H9 (cell line): ENCODE data around the gene ITGA2. TPM values are rescaled to one million over a fixed set of nuclear protein-coding genes. Genes with fewer than 3 reads are reported as not detected.

Source experiments
- DNase-seq: peaks from one replicate; pipeline ENCODE4 v3.0.0-alpha.2; 2017
- H2AFZ ChIP-seq: one replicate; pipeline ENCODE4 v1.6.1; 2013; ENCODE audit warnings: mild to moderate bottlenecking, low read length, control low read depth, moderate library complexity
- H2AK5ac ChIP-seq: 2 replicates; pipeline ENCODE4 v1.6.1; 2013; ENCODE audit warnings: low read length, control low read depth, mixed read lengths; ENCODE audit not compliant: insufficient read length
- H2BK120ac ChIP-seq: one replicate; pipeline ENCODE4 v1.6.1; 2013; ENCODE audit warnings: low read depth, mild to moderate bottlenecking, low read length, control low read depth, inconsistent platforms; ENCODE audit not compliant: poor library complexity, severe bottlenecking
- H2BK12ac ChIP-seq: 2 replicates; pipeline ENCODE4 v1.6.1; 2013; ENCODE audit warnings: low read length, control low read depth, mixed read lengths, low read depth; ENCODE audit not compliant: insufficient read length
- H2BK15ac ChIP-seq: 2 replicates; pipeline ENCODE4 v1.6.1; 2013; ENCODE audit warnings: low read depth, low read length, control low read depth
- H2BK20ac ChIP-seq: one replicate; pipeline ENCODE4 v1.6.1; 2013; ENCODE audit warnings: low read depth, mild to moderate bottlenecking, low read length, control low read depth, inconsistent platforms; ENCODE audit not compliant: poor library complexity, severe bottlenecking
- H2BK5ac ChIP-seq: 2 replicates; pipeline ENCODE4 v1.6.1; 2013; ENCODE audit warnings: low read length, control low read depth, mixed read lengths; ENCODE audit not compliant: insufficient read length
- H3K14ac ChIP-seq: 2 replicates; pipeline ENCODE4 v1.6.1; 2013; ENCODE audit warnings: low read length, control low read depth; ENCODE audit not compliant: insufficient read depth
- H3K18ac ChIP-seq: 2 replicates; pipeline ENCODE4 v1.6.1; 2013; ENCODE audit warnings: low read depth, mild to moderate bottlenecking, mixed read lengths, low read length, control low read depth; ENCODE audit not compliant: insufficient read length
- H3K23ac ChIP-seq: 2 replicates; pipeline ENCODE4 v1.6.1; 2013; ENCODE audit warnings: low read length, control low read depth, mixed read lengths, low read depth; ENCODE audit not compliant: insufficient read length
- H3K23me2 ChIP-seq: 2 replicates; pipeline ENCODE4 v1.6.1; 2013; ENCODE audit warnings: low read depth, mild to moderate bottlenecking, mixed read lengths, low read length, control low read depth; ENCODE audit not compliant: insufficient read length, poor library complexity, severe bottlenecking
- H3K27ac ChIP-seq: 2 replicates; pipeline ENCODE4 v1.5.1; 2013; ENCODE audit warnings: low read length, control low read depth, mixed read lengths, low read depth; ENCODE audit not compliant: insufficient read length
- H3K27me3 ChIP-seq: 2 replicates; pipeline ENCODE4 v1.6.1; 2013; ENCODE audit warnings: low read length, control low read depth, inconsistent platforms; ENCODE audit not compliant: insufficient read depth
- H3K4ac ChIP-seq: 2 replicates; pipeline ENCODE4 v1.6.1; 2013; ENCODE audit warnings: low read depth, mild to moderate bottlenecking, control low read depth, inconsistent platforms, low read length, moderate library complexity
- H3K4me1 ChIP-seq: 2 replicates; pipeline ENCODE4 v1.6.1; 2013; ENCODE audit warnings: low read length, control low read depth, inconsistent platforms; ENCODE audit not compliant: insufficient read depth
- H3K4me2 ChIP-seq: 2 replicates; pipeline ENCODE4 v1.6.1; 2013; ENCODE audit warnings: low read length, control low read depth, mixed read lengths; ENCODE audit not compliant: insufficient read length, insufficient read depth
- H3K56ac ChIP-seq: 2 replicates; pipeline ENCODE4 v1.6.1; 2013; ENCODE audit warnings: low read depth, mild to moderate bottlenecking, mixed read lengths, low read length, control low read depth; ENCODE audit not compliant: insufficient read length
- H3K79me1 ChIP-seq: 2 replicates; pipeline ENCODE4 v1.6.1; 2013; ENCODE audit warnings: low read depth, mild to moderate bottlenecking, moderate library complexity, low read length, control low read depth, inconsistent platforms; ENCODE audit not compliant: insufficient read depth, poor library complexity, severe bottlenecking
- H3K79me2 ChIP-seq: 2 replicates; pipeline ENCODE4 v1.6.1; 2013; ENCODE audit warnings: low read length, control low read depth, inconsistent platforms; ENCODE audit not compliant: insufficient read depth
- H3K9ac ChIP-seq: 2 replicates; pipeline ENCODE4 v1.6.1; 2013; ENCODE audit warnings: low read length, control low read depth, mixed read lengths; ENCODE audit not compliant: insufficient read length; ENCODE audit errors: extremely low read depth
- H3K9me3 ChIP-seq: one replicate; pipeline ENCODE4 v1.6.1; 2013; ENCODE audit warnings: low read depth, low read length, inconsistent platforms; ENCODE audit not compliant: control insufficient read depth
- H3T11ph ChIP-seq: one replicate; pipeline ENCODE4 v1.6.1; 2013; ENCODE audit warnings: mild to moderate bottlenecking, low read length, control low read depth, inconsistent platforms
- H4K20me1 ChIP-seq: one replicate; pipeline ENCODE4 v1.6.1; 2013; ENCODE audit not compliant: control insufficient read depth, insufficient read length, insufficient read depth
- H4K5ac ChIP-seq: 2 replicates; pipeline ENCODE4 v1.6.1; 2013; ENCODE audit warnings: low read depth, mild to moderate bottlenecking, mixed read lengths, low read length, control low read depth; ENCODE audit not compliant: insufficient read length
- H4K8ac ChIP-seq: replicated peaks from 2 replicates; pipeline ENCODE4 v1.6.1; 2013; ENCODE audit warnings: low read length, control low read depth, mixed read lengths, low read depth; ENCODE audit not compliant: insufficient read length
- H4K91ac ChIP-seq: 2 replicates; pipeline ENCODE4 v1.6.1; 2013; ENCODE audit warnings: low read depth, mild to moderate bottlenecking, moderate library complexity, mixed read lengths, low read length, control low read depth; ENCODE audit not compliant: insufficient read length
- H3K27ac Mint-ChIP-seq, 3 experiments: 2 replicates in 2 of 3; 3 replicates in 1 of 3; pipeline ENCODE4 v1.8.0; 2020 to 2021; ENCODE audit warnings: mixed read lengths in 3 of 3, mild to moderate bottlenecking in 1 of 3, moderate library complexity in 1 of 3
- H3K27me3 Mint-ChIP-seq: 2 replicates; pipeline ENCODE4 v1.8.0; 2021; ENCODE audit warnings: low read depth, mild to moderate bottlenecking, moderate library complexity, mixed read lengths
- H3K36me3 Mint-ChIP-seq, 3 experiments: 2 replicates in 2 of 3; 3 replicates in 1 of 3; pipeline ENCODE4 v1.8.0; 2020 to 2021; ENCODE audit warnings: low read depth in 3 of 3, mixed read lengths in 3 of 3; ENCODE audit not compliant: insufficient read depth in 1 of 3
- H3K4me1 Mint-ChIP-seq, 2 experiments: 2 replicates each; pipeline ENCODE4 v1.8.0; 2020; ENCODE audit warnings: mixed read lengths in 2 of 2
- H3K4me3 Mint-ChIP-seq, 2 experiments: 2 replicates in 1 of 2; 3 replicates in 1 of 2; pipeline ENCODE4 v1.8.0; 2020 to 2021; ENCODE audit warnings: mild to moderate bottlenecking in 2 of 2, mixed read lengths in 2 of 2, moderate library complexity in 1 of 2
- H3K9me3 Mint-ChIP-seq, 2 experiments: 2 replicates in 1 of 2; 3 replicates in 1 of 2; pipeline ENCODE4 v1.8.0; 2020; ENCODE audit warnings: mild to moderate bottlenecking in 2 of 2, mixed read lengths in 2 of 2, moderate library complexity in 1 of 2
- CTCF ChIP-seq: fragments of 200-600 bp; sonication (generic); conservative IDR thresholded peaks from 3 replicates; pipeline ENCODE4 v1.8.0; 2021; ENCODE audit warnings: antibody characterized with exemption, mild to moderate bottlenecking
- WGBS: extraction: QIAGEN DNeasy Blood & Tissue Kit; methylation state at CpG from one replicate; pipeline ENCODE4 v1.1.7; 2013; ENCODE audit warnings: missing lambda C conversion rate, low lambda C conversion rate, mixed read lengths; ENCODE audit not compliant: insufficient read length; ENCODE audit errors: extremely low coverage; 5-methylcytosine and 5-hydroxymethylcytosine counted together
- total RNA-seq: library from RNA; stranded (reverse); gene quantifications from 2 replicates; pipeline ENCODE4 v1.2.1, GENCODE V29; 2021

Gene ITGA2
- total RNA-seq, 1 experiment from 2014 or later, result 3.0 TPM

GRCh38 chr5:53029608-53030007, 40.5 kb downstream of the ITGA2 start:
- H2BK15ac ChIP-seq, result no peak overlapping the region
- no peak overlapping the region for H2BK5ac ChIP-seq
- no peak for DNase-seq
- no peaks in the 10 kb centered on the region; the same call in 1 of the 2 replicates for H3K4me1 ChIP-seq
- H3K9ac ChIP-seq, result no peak overlapping the region
- Mint-ChIP-seq H3K9me3 (no peaks in the 10 kb centered on the region), H3K27me3 (no peaks in the 10 kb centered on the region), H3K36me3 (no peaks in the 10 kb centered on the region), H3K4me3 (no peak overlapping the region), H3K4me1 (peaks cover 5 to 8% of the 10 kb centered on the region in 2 experiments; a peak in 2 of 4 replicates), H3K27ac (no peak overlapping the region)
- no peaks in the 10 kb centered on the region for H3K79me2 ChIP-seq
- no peak overlapping the region for H3K4ac ChIP-seq
- H3K79me1 ChIP-seq, result no peaks in the 10 kb centered on the region
- H3K56ac ChIP-seq, result no peak overlapping the region
- no peak overlapping the region for H2AK5ac ChIP-seq
- no peak overlapping the region for H2BK20ac ChIP-seq
- no peak overlapping the region for H3T11ph ChIP-seq
- H4K8ac ChIP-seq, result no peak overlapping the region
- peak overlapping the region; percentile 14 for H3K18ac ChIP-seq
- H3K4me2 ChIP-seq, result no peak overlapping the region
- whole genome bisulfite sequencing, result no CpG with 5 or more reads among the region's 1 CpG
- H3K27ac ChIP-seq, result no peak overlapping the region
- H3K23ac ChIP-seq, result no peak overlapping the region
- H2AFZ ChIP-seq, result no peak overlapping the region
- no peak for TF ChIP-seq CTCF
- no peak overlapping the region for H3K14ac ChIP-seq
- H3K23me2 ChIP-seq, result no peaks in the 10 kb centered on the region
- no peak overlapping the region for H4K91ac ChIP-seq
- no peak overlapping the region for H4K5ac ChIP-seq
- no peaks in the 10 kb centered on the region for H3K27me3 ChIP-seq
- H2BK12ac ChIP-seq, result no peak overlapping the region
- no peak overlapping the region for H2BK120ac ChIP-seq
- no peaks in the 10 kb centered on the region for H4K20me1 ChIP-seq
- H3K9me3 ChIP-seq, result no peaks in the 10 kb centered on the region
